Breast epithelium (tissue), 4 donors: ENCODE results near the gene SIK2. TPM values are rescaled to one million over a fixed set of nuclear protein-coding genes. Genes with fewer than 3 reads are reported as not detected.

ENCODE experiments used
- DNase-seq, 2 donors: peaks; one replicate each; pipeline ENCODE4 v3.0.0-alpha.2; 2019; ENCODE audit warnings: low spot score in 2 of 2
- H3K27ac ChIP-seq, 2 donors: fragments of 200-600 bp; sonication (generic) in 1 of 2; one replicate each; pipeline ENCODE4 v1.5.1; 2016 to 2019; ENCODE audit warnings: mild to moderate bottlenecking in 1 of 2
- H3K27me3 ChIP-seq, 2 donors: fragments of 200-600 bp; sonication (generic) in 1 of 2; one replicate each; pipeline versions ENCODE4 v1.5.1 to v1.6.0; 2017 to 2019; ENCODE audit warnings: control low read depth in 1 of 2, mild to moderate bottlenecking in 1 of 2
- H3K36me3 ChIP-seq: fragments of 200-600 bp; one replicate; pipeline ENCODE4 v1.5.1; 2019
- H3K4me1 ChIP-seq, 2 donors: fragments of 200-600 bp; sonication (generic); one replicate each; pipeline ENCODE4 v1.5.1; 2016 to 2019; ENCODE audit warnings: control low read depth in 1 of 2
- H3K4me3 ChIP-seq, 3 donors: fragments of 200-600 bp; sonication (generic); 1 replicate in 2 of 3; 2 replicates in 1 of 3; pipeline ENCODE4 v1.5.1; 2016 to 2019; ENCODE audit warnings: mild to moderate bottlenecking in 3 of 3, moderate library complexity in 2 of 3
- H3K9me3 ChIP-seq, 2 donors: fragments of 200-600 bp; sonication (generic) in 1 of 2; one replicate each; pipeline ENCODE4 v1.5.1; 2016 to 2019; ENCODE audit warnings: control low read depth in 1 of 2
- POLR2A ChIP-seq: fragments of 450-650 bp; IDR thresholded peaks from one replicate; pipeline ENCODE4 v1.6.1; 2016; ENCODE audit warnings: antibody characterized with exemption, mild to moderate bottlenecking, moderate library complexity
- POLR2AphosphoS5 ChIP-seq, 3 donors: sonication (generic); formaldehyde crosslinking; IDR thresholded peaks; one replicate each; pipeline ENCODE4 v1.6.1; 2017; ENCODE audit warnings: antibody characterized with exemption in 3 of 3
- intact Hi-C: fragments of 100-400 bp; cut with DNase I; formaldehyde crosslinking; loops from one replicate; pipeline ENCODE4 v1.15.1; 2023; ENCODE audit warnings: low total_unique reads
- total RNA-seq, 3 donors: library from RNA; depleted of rRNA; stranded (reverse); fragments of >200 nt; gene quantifications; one replicate each; pipeline ENCODE4 v1.1.0, GENCODE V29; 2016
- TF ChIP-seq, protein P1 (sequence below), 3 donors: fragments of 450-650 bp; IDR thresholded peaks; one replicate each; pipeline ENCODE4 v1.5.1; 2016 to 2017; ENCODE audit warnings: antibody characterized with exemption in 3 of 3, mild to moderate bottlenecking in 3 of 3, moderate library complexity in 3 of 3

Gene SIK2
- total RNA-seq, 3 donors from 2014 or later, result 19.0 to 56.6 (median 30.7) TPM

DNA sequence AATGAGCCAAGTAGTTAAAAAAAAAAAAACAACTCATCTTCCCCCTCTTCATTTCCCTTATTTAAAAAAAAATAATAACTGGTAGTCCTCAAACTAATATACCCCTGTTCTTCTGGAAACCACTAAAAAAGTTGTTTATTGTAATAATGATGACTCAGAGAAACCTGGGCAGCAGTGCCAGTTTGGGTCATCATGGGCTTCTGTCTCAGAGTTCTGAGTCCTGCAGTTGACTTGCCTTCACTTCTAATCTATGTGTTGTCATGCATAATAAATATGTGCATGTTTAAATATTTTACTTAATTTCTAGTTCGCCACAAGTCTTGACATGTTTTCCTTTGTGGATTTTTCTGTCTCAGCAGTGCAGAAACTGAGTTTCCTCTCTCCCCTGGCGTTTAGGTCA, 117.1 kb downstream of the SIK2 start:
- Histone ChIP-seq H3K4me3 (no peak overlapping the region), H3K4me1 (no peaks in the 10 kb centered on the region), H3K36me3 (no peaks in the 10 kb centered on the region), H3K9me3 (no peaks in the 10 kb centered on the region), H3K27ac (no peak overlapping the region), H3K27me3 (no peaks in the 10 kb centered on the region)
- TF ChIP-seq POLR2AphosphoS5 (IDR thresholded peaks at IDR 0.05) (no peak), POLR2A (no peak)
- TF ChIP-seq, protein P1, sequence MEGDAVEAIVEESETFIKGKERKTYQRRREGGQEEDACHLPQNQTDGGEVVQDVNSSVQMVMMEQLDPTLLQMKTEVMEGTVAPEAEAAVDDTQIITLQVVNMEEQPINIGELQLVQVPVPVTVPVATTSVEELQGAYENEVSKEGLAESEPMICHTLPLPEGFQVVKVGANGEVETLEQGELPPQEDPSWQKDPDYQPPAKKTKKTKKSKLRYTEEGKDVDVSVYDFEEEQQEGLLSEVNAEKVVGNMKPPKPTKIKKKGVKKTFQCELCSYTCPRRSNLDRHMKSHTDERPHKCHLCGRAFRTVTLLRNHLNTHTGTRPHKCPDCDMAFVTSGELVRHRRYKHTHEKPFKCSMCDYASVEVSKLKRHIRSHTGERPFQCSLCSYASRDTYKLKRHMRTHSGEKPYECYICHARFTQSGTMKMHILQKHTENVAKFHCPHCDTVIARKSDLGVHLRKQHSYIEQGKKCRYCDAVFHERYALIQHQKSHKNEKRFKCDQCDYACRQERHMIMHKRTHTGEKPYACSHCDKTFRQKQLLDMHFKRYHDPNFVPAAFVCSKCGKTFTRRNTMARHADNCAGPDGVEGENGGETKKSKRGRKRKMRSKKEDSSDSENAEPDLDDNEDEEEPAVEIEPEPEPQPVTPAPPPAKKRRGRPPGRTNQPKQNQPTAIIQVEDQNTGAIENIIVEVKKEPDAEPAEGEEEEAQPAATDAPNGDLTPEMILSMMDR (IDR thresholded peaks at IDR 0.05), result no peak
- no peak for DNase-seq
- intact Hi-C loops, result no loop called here

DNA sequence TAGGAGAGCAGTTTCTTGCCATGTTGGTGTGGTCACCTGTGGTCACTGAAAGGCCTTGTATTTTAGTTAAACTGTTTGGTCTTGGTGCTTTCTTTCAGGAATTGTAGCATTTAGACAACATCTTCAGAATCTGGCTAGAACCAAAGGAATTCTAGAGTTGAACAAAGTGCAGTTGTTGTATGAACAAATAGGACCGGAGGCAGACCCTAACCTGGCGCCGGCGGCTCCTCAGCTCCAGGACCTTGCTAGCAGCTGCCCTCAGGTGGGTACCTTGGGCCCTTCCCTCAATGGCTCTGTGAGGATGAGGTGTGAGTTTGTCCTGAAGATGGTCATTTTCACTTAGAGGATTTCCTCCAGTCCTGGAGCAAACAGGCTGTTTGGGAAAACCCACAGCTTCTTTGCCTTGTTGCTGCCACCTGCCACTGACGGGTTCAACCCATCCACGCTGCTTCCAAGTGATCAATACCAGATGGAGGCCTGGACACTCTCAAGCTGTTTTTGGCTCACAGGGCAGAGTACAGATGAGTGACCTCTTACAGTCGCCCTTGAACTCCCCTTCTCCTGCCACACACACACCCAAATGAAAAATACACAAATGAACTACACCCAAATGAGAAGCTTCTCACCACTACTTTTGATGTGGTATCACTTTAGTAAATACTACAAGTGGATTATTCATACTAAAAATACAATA, 118.7 kb downstream of the SIK2 start:
- Histone ChIP-seq H3K4me3 (no peak overlapping the region), H3K4me1 (no peaks in the 10 kb centered on the region), H3K36me3 (no peaks in the 10 kb centered on the region), H3K27me3 (no peaks in the 10 kb centered on the region), H3K27ac (no peak overlapping the region), H3K9me3 (no peaks in the 10 kb centered on the region)
- intact Hi-C loops, result no loop called here
- TF ChIP-seq POLR2AphosphoS5 (IDR thresholded peaks at IDR 0.05), result no peak
- no peak for TF ChIP-seq POLR2A
- TF ChIP-seq, protein P1 (IDR thresholded peaks at IDR 0.05), result no peak
- no peak for DNase-seq

DNA sequence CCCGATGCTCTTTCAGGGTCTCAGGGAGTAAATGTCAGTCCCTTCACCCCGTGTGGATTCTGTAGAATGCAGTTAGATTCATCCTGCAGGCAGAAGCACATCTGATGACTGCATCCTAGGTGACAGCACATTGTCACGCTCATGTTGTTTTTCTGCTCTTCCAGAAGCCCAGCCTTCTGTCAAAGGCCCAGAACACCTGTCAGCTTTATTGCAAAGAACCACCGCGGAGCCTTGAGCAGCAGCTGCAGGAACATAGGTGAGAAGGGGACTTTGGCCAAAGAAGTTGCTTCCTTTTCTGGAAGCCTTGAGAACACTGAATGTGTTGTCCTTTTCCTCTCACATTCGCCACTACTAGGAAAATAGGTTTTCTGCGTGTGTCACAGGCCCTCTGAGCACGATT, 120.3 kb downstream of the SIK2 start:
- DNase-seq, result no peak
- Histone ChIP-seq H3K4me1 (no peaks in the 10 kb centered on the region), H3K36me3 (no peaks in the 10 kb centered on the region), H3K9me3 (no peaks in the 10 kb centered on the region), H3K27me3 (no peaks in the 10 kb centered on the region), H3K4me3 (no peak overlapping the region), H3K27ac (no peak overlapping the region)
- intact Hi-C loops, result no loop called here
- TF ChIP-seq POLR2AphosphoS5 (IDR thresholded peaks at IDR 0.05) (no peak), POLR2A (no peak)
- TF ChIP-seq, protein P1 (IDR thresholded peaks at IDR 0.05), result no peak

DNA sequence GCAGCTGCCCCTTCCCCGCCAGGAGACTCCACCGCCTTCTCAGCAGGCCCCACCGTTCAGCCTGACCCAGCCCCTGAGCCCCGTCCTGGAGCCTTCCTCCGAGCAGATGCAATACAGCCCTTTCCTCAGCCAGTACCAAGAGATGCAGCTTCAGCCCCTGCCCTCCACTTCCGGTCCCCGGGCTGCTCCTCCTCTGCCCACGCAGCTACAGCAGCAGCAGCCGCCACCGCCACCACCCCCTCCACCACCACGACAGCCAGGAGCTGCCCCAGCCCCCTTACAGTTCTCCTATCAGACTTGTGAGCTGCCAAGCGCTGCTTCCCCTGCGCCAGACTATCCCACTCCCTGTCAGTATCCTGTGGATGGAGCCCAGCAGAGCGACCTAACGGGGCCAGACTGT, 121.3 kb downstream of the SIK2 start:
- TF ChIP-seq, protein P1 (IDR thresholded peaks at IDR 0.05), result no peak
- no peak for TF ChIP-seq POLR2A
- TF ChIP-seq POLR2AphosphoS5 (IDR thresholded peaks at IDR 0.05), result no peak
- H3K9me3 ChIP-seq, result no peaks in the 10 kb centered on the region
- no peak overlapping the region for H3K4me3 ChIP-seq
- intact Hi-C loops, result no loop called here
- H3K4me1 ChIP-seq, result no peaks in the 10 kb centered on the region
- H3K27ac ChIP-seq, result peak overlapping the region in 1 of 2 donors; percentile 38
- H3K36me3 ChIP-seq, result no peaks in the 10 kb centered on the region
- DNase-seq, result no peak
- no peaks in the 10 kb centered on the region for H3K27me3 ChIP-seq

DNA sequence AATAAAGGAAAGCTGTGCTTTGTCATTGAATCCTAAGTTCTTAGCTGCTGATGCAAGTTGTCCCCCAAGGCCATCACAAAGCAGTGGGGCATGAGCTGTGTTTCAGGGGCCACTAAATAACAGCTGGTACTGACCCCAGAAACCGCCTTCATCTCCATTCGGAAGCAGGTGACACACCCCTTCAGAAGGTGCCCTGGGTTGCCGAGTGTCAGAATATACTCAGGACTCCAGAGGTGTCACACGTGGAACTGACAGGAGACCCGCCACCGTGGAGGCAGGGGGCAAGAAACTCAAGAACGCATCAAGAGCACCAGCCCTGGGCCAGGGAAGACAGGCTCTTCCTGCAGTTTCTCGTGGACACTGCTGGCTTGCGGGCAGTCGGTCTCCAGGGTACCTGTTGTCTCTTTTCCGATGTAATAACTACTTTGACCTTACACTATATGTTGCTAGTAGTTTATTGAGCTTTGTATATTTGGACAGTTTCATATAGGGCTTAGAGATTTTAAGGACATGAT, 122.4 kb downstream of the SIK2 start:
- no peaks in the 10 kb centered on the region for H3K9me3 ChIP-seq
- no peak for TF ChIP-seq POLR2A
- TF ChIP-seq, protein P1 (IDR thresholded peaks at IDR 0.05), result no peak
- no peak for TF ChIP-seq POLR2AphosphoS5 (IDR thresholded peaks at IDR 0.05)
- no peak overlapping the region for H3K4me3 ChIP-seq
- no peaks in the 10 kb centered on the region for H3K27me3 ChIP-seq
- DNase-seq, result no peak
- intact Hi-C loops, result no loop called here
- H3K36me3 ChIP-seq, result no peaks in the 10 kb centered on the region
- no peak overlapping the region for H3K27ac ChIP-seq
- no peaks in the 10 kb centered on the region for H3K4me1 ChIP-seq
